HAP-1 (cell line): ENCODE data around the gene FXYD7.
A peak's percentile ranks its signal among the peaks of the same experiment; 100 is the strongest.
"Not testable (repeated sequence)": the region's sequence is repeated elsewhere in the genome, so short reads cannot be mapped to it uniquely, and the experiment has no call there.

Experiments
- DNase-seq, 2 experiments: peaks; one replicate each; pipeline ENCODE4 v3.0.0-alpha.2; 2016 to 2020; ENCODE audit warnings: low spot score in 2 of 2
- H3K27me3 ChIP-seq: fragments of 250-450 bp; sonication (Bioruptor Pico); 2 replicates; pipeline ENCODE4 v1.5.1; 2020; ENCODE audit warnings: low read depth, mild to moderate bottlenecking, moderate library complexity
- H3K36me3 ChIP-seq: fragments of 250-450 bp; sonication (Bioruptor Pico); replicated peaks from 2 replicates; pipeline ENCODE4 v1.5.1; 2020; ENCODE audit warnings: mild to moderate bottlenecking
- H3K4me1 ChIP-seq: fragments of 250-450 bp; sonication (Bioruptor Pico); 2 replicates; pipeline ENCODE4 v1.5.1; 2020; ENCODE audit warnings: mild to moderate bottlenecking
- H3K4me3 ChIP-seq: fragments of 250-450 bp; sonication (Bioruptor Pico); 2 replicates; pipeline ENCODE4 v1.5.1; 2020; ENCODE audit warnings: mild to moderate bottlenecking, moderate library complexity
- H3K9me3 ChIP-seq: fragments of 250-450 bp; sonication (Bioruptor Pico); 2 replicates; pipeline ENCODE4 v1.5.1; 2020; ENCODE audit warnings: mild to moderate bottlenecking, moderate library complexity
- in situ Hi-C: fragments of 300-500 bp; cut with MboI; formaldehyde crosslinking; loops from 3 replicates; pipeline ENCODE4 v1.14.3; 2020; ENCODE audit warnings: low sequenced_read_pairs, inconsistent platforms, mixed read lengths

The FXYD7 gene, protein sequence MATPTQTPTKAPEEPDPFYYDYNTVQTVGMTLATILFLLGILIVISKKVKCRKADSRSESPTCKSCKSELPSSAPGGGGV

DNA sequence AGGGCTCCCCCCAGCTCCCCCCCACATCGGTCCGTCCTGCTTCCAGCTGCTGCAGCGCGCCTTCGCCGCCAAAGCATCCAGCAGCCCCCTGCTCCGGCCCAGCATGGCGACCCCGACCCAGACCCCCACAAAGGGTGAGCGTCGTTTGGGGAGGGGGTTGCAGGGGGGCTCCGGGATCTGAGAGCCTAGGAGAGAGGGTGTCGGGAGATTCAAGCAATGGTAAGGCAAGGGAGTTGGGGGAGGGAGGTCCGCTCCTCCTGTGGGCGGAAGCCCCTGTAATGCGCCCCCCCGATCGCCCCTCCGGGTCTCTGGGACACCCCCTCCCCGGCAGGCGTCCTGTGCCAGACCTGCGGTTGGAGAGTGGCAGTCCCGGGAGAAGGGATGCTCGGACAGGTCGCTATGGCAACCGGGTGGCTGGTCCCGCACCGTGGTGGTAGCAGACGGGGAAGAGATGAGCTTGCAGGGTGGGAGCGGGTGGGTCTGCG is at the start of gene FXYD7:
Gene FXYD7, plus strand, starts transcription at position 25 of the 485 bp plus-strand sequence. Its CDS starts 79 bp downstream, at position 104.
- peak in 1 of 2 experiments; percentile 59 for DNase-seq
- peaks cover 5% of the 10 kb centered on the region; the same call in 1 of the 2 replicates for H3K9me3 ChIP-seq
- in situ Hi-C loops, result no loop called here
- H3K4me1 ChIP-seq, result peaks cover 15% of the 10 kb centered on the region
- H3K36me3 ChIP-seq, result no peaks in the 10 kb centered on the region
- peak within 1 kb of the TSS; percentile 33 for H3K4me3 ChIP-seq
- peaks cover 6% of the 10 kb centered on the region for H3K27me3 ChIP-seq

DNA sequence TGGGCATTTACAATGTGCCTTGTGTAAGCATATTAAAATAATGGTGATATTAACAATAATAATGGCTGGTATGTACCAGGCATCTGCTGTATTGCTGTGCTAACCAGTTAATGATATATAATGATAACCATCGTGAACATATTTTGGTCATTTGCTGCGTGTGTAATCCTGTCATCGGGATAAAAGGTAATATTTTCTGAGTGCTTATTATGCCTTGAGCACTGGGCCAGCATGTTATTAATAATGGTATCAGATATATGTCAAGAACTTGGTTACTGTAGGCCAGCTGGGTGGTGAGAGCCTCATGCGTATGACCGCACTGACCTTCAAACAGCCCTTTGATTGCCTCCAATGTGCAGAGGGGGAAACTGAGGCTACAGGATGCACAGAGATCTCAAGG is 49.6 kb upstream of the FXYD7 start:
- Histone ChIP-seq H3K4me1 (peaks cover 22% of the 10 kb centered on the region), H3K4me3 (no peak overlapping the region), H3K36me3 (no peaks in the 10 kb centered on the region), H3K27me3 (no peaks in the 10 kb centered on the region), H3K9me3 (no peaks in the 10 kb centered on the region)
- in situ Hi-C loops, result no loop called here
- DNase-seq, result no peak

- DNase-seq, result no peak
- Histone ChIP-seq H3K4me3 (no peak overlapping the region), H3K4me1 (peaks cover 17% of the 10 kb centered on the region), H3K27me3 (no peaks in the 10 kb centered on the region), H3K36me3 (no peaks in the 10 kb centered on the region), H3K9me3 (no peaks in the 10 kb centered on the region)
- in situ Hi-C loops, result no loop called here
Observed at GRCh38 chr19:35093941-35094647, 49.0 kb upstream of the FXYD7 start.

GRCh38 chr19:35094656-35095055 is 48.4 kb upstream of the FXYD7 start:
- in situ Hi-C loops, result no loop called here
- H3K36me3 ChIP-seq, result no peaks in the 10 kb centered on the region

DNA sequence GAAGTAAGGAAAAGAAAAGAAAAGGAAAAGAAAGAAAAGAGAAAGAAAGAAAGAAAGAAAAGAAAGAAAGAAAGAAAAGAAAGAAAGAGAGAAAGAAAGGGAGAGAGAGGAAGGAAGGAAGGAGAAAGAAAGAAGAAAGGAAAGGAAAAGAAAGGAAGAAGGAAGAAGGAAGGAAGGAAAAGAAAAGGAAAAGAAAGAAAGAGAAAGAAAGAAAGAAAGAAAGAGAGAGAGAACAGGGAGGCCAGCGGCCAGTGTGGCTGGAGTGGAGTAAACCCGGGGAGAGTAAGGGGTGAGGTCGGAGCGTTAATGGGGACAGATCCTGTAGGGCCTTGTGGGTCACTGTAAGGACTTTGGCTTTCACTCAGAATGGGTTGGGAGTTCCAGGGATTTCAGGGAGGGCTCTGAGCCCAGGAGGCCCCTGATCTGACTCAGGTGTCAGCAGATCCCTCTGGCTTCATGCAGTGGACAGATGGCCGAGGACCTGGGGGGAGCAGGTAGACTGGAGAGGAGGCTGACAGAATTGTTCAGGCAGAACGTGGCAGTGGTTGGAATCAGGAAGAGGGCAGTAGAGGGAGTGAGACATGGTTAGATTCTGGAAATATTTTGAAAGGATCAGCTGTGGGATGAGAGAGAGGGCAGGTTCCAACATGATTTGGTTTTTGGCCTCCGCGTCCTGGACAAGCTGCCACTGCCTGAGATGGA is 47.2 kb upstream of the FXYD7 start:
- no peaks in the 10 kb centered on the region for H3K9me3 ChIP-seq
- H3K27me3 ChIP-seq, result no peaks in the 10 kb centered on the region
- no peak overlapping the region for H3K4me3 ChIP-seq
- H3K36me3 ChIP-seq, result no peaks in the 10 kb centered on the region
- in situ Hi-C loops, result no loop called here
- H3K4me1 ChIP-seq, result peaks cover 2% of the 10 kb centered on the region
- DNase-seq, result no peak

More at GRCh38 chr19:35094656-35095055, 48.4 kb upstream of the FXYD7 start:
- Histone ChIP-seq H3K4me3 (no peak overlapping the region), H3K9me3 (no peaks in the 10 kb centered on the region), H3K27me3 (no peaks in the 10 kb centered on the region), H3K4me1 (peaks cover 14% of the 10 kb centered on the region)
- no peak for DNase-seq

GRCh38 chr19:35098413-35099049 is 44.5 kb upstream of the FXYD7 start:
- no peaks in the 10 kb centered on the region for H3K27me3 ChIP-seq
- no peaks in the 10 kb centered on the region for H3K4me1 ChIP-seq
- no peaks in the 10 kb centered on the region for H3K36me3 ChIP-seq
- DNase-seq, result no peak
- no peak overlapping the region for H3K4me3 ChIP-seq
- in situ Hi-C loops, result no loop called here
- no peaks in the 10 kb centered on the region for H3K9me3 ChIP-seq

DNA sequence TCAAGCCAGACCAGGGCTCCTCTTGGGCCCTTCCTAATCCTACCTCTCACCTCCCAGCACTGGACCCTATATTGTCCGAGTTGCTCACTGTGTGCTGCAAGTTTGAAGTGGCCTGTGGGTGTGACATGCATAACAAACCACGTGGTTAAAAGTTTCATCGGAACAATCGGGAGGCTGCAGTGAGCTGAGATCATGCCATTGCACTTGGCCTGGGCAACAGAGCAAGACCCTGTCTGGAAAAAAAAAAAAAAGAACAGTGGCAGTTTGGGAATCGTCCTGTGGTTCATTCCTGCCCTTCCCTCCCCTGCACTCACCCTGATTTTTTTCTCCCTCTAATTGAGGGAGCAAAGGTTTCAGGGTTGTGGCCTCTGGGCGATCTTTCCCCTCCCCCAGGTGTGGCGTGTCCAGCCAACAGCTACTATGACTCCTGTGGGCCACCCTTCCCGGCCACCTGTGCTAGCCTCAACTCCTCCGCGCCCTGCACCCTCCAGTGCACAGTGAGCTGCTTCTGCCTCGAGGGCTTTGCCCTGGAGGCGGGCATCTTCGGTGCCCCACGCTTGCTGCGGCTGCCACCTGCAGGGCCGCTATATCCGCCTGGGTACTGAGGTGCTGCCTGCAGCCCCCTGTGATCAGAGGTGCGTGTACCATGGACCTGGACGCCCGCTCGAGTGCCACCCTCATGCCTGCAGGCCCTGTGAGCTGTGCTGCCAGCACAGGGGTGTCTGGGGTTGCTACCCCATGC is 43.7 kb upstream of the FXYD7 start:
- in situ Hi-C loops, result no loop called here
- H3K9me3 ChIP-seq, result no peaks in the 10 kb centered on the region; the same call in 1 of the 2 replicates
- H3K27me3 ChIP-seq, result no peaks in the 10 kb centered on the region
- H3K4me1 ChIP-seq, result no peaks in the 10 kb centered on the region
- no peak for DNase-seq
- H3K4me3 ChIP-seq, result no peak overlapping the region
- no peaks in the 10 kb centered on the region for H3K36me3 ChIP-seq

GRCh38 chr19:35099897-35100275 is 43.2 kb upstream of the FXYD7 start:
- no peak for DNase-seq
- no peaks in the 10 kb centered on the region; the same call in 1 of the 2 replicates for H3K9me3 ChIP-seq
- H3K27me3 ChIP-seq, result no peaks in the 10 kb centered on the region
- in situ Hi-C loops, result no loop called here
- no peaks in the 10 kb centered on the region for H3K36me3 ChIP-seq
- H3K4me3 ChIP-seq, result no peak overlapping the region
- no peaks in the 10 kb centered on the region for H3K4me1 ChIP-seq

- DNase-seq, result no peak
- H3K9me3 ChIP-seq, result no peaks in the 10 kb centered on the region; the same call in 1 of the 2 replicates
- no peaks in the 10 kb centered on the region for H3K36me3 ChIP-seq
- in situ Hi-C loops, result no loop called here
- H3K4me3 ChIP-seq, result no peak overlapping the region
- no peaks in the 10 kb centered on the region for H3K27me3 ChIP-seq
- H3K4me1 ChIP-seq, result no peaks in the 10 kb centered on the region
Observed at GRCh38 chr19:35100588-35101533, 42.2 kb upstream of the FXYD7 start.

DNA sequence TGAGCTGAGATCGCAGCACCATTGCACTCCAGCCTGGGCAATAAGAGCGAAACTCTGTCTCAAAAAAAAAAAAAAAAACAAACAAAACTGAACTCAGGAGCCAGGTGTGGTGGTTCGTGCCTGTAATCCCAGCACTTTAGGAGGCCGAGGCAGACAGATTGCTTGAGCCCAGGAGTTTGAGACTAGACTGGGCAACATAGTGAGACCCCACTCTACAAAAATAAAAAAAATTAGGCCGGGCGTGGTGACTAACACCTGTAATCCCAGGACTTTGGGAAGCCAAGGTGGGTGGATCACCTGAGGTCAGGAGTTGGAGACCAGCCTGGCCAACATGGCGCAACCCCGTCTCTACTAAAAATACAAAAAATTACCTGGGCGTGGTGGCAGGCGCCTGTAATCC is 41.1 kb upstream of the FXYD7 start:
- H3K27me3 ChIP-seq, in situ Hi-C loops, H3K4me1 ChIP-seq, H3K36me3 ChIP-seq, H3K4me3 ChIP-seq, DNase-seq, H3K9me3 ChIP-seq: not testable (repeated sequence)

GRCh38 chr19:35103614-35104013 is 39.4 kb upstream of the FXYD7 start:
- H3K4me3 ChIP-seq, DNase-seq, in situ Hi-C loops, H3K27me3 ChIP-seq, H3K36me3 ChIP-seq, H3K9me3 ChIP-seq, H3K4me1 ChIP-seq: not testable (repeated sequence)

- Histone ChIP-seq H3K9me3 (no peaks in the 10 kb centered on the region; the same call in 1 of the 2 replicates), H3K36me3 (no peaks in the 10 kb centered on the region), H3K27me3 (no peaks in the 10 kb centered on the region), H3K4me3 (no peak overlapping the region), H3K4me1 (no peaks in the 10 kb centered on the region)
- DNase-seq, result no peak
- in situ Hi-C loops, result no loop called here
Observed at GRCh38 chr19:35104361-35104760, 38.7 kb upstream of the FXYD7 start.
